Parathyroid adenoma (tissue), 2 donors: Measurements from ENCODE around the gene NPFFR2.

Experiments used
- H2AFZ ChIP-seq: fragments of 300-600 bp; sonication (generic); one replicate; pipeline ENCODE4 v1.7.0; 2017; ENCODE audit warnings: antibody characterized with exemption, mild to moderate bottlenecking
- H3K27ac ChIP-seq: fragments of 300-600 bp; sonication (generic); one replicate; pipeline ENCODE4 v1.7.0; 2017
- H3K27me3 ChIP-seq: fragments of 300-600 bp; sonication (generic); one replicate; pipeline ENCODE4 v1.7.0; 2017; ENCODE audit warnings: low read length; ENCODE audit not compliant: control insufficient read depth, insufficient read depth
- H3K36me3 ChIP-seq: fragments of 300-600 bp; sonication (generic); one replicate; pipeline ENCODE4 v1.7.0; 2017; ENCODE audit warnings: low read length; ENCODE audit not compliant: control insufficient read depth, insufficient read depth
- H3K4me1 ChIP-seq: fragments of 300-600 bp; sonication (generic); one replicate; pipeline ENCODE4 v1.7.0; 2017; ENCODE audit warnings: control low read depth
- H3K4me2 ChIP-seq: fragments of 300-600 bp; sonication (generic); one replicate; pipeline ENCODE4 v1.7.0; 2017; ENCODE audit warnings: low read length
- H3K4me3 ChIP-seq: fragments of 300-600 bp; sonication (generic); one replicate; pipeline ENCODE4 v1.7.0; 2017; ENCODE audit warnings: low read depth, low read length
- H3K79me2 ChIP-seq: fragments of 300-600 bp; sonication (generic); one replicate; pipeline ENCODE4 v1.7.0; 2017; ENCODE audit warnings: control low read depth
- H3K9ac ChIP-seq: fragments of 300-600 bp; sonication (generic); one replicate; pipeline ENCODE4 v1.7.0; 2017; ENCODE audit warnings: mild to moderate bottlenecking
- H3K9me3 ChIP-seq: fragments of 300-600 bp; sonication (generic); one replicate; pipeline ENCODE4 v1.7.0; 2017; ENCODE audit warnings: low read length; ENCODE audit not compliant: control insufficient read depth
- CTCF ChIP-seq: fragments of 300-600 bp; sonication (generic); IDR thresholded peaks from one replicate; pipeline ENCODE4 v1.7.0; 2017; ENCODE audit warnings: antibody characterized with exemption, mild to moderate bottlenecking
- donor health status: primary hyperparathyroidism.

The NPFFR2 gene

DNA sequence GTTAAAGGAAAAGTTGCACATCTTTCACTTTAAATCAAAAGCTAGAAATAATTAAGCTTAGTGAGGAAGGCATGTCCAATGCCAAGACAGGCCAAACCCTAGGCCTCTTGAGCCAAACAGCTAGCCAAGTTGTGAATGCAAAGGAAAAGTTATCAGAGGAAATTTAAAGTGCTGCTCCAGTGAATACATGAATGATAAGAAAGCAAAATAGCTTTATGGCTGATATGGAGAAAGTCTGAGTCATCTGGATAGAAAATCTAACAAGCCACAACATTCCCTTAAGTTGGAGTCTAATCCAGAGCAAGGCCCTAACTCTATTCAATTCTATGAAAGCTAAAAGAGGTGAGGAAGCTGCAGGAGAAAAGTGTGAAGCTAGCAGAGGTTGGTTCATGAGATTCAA is 23.8 kb downstream of the NPFFR2 start:
- no peaks in the 10 kb centered on the region for H3K4me1 ChIP-seq
- TF ChIP-seq CTCF: no peak
- H3K4me3 ChIP-seq: no peak overlapping the region
- no peak overlapping the region for H3K27ac ChIP-seq
- no peaks in the 10 kb centered on the region for H3K27me3 ChIP-seq
- no peak overlapping the region for H3K4me2 ChIP-seq
- no peak overlapping the region for H3K9ac ChIP-seq
- no peaks in the 10 kb centered on the region for H3K79me2 ChIP-seq
- no peak overlapping the region for H2AFZ ChIP-seq
- no peaks in the 10 kb centered on the region for H3K36me3 ChIP-seq
- no peaks in the 10 kb centered on the region for H3K9me3 ChIP-seq

- Histone ChIP-seq H3K27ac (no peak overlapping the region), H3K4me1 (no peaks in the 10 kb centered on the region), H3K9ac (no peak overlapping the region), H3K4me2 (no peak overlapping the region), H2AFZ (no peak overlapping the region), H3K27me3 (no peaks in the 10 kb centered on the region), H3K36me3 (no peaks in the 10 kb centered on the region), H3K4me3 (no peak overlapping the region), H3K79me2 (no peaks in the 10 kb centered on the region), H3K9me3 (no peaks in the 10 kb centered on the region)
- no peak for TF ChIP-seq CTCF
These were observed 31.9 kb downstream of the NPFFR2 start for GRCh38 chr4:72063726-72064125.

DNA sequence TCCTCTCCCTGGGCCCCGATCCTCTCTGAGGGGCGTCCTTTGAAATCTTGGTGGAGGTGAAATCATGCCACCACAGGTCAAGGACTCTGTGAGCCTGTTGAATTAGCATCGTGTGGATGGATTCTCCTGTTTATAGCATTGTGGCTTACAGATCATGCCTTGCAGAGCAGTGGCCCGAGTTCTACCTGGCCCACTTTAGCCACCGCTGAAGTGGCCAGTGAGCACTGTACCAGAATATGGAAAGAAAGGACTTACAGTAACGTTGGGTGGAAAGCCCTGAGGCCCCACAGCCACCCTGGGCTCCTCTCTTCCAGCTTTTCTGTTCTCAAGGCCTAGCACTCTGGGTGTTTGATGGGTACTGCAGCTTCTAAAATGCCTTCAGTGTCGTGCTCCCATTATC is 35.3 kb downstream of the NPFFR2 start:
- H3K4me1 ChIP-seq: no peaks in the 10 kb centered on the region
- no peak overlapping the region for H2AFZ ChIP-seq
- H3K9me3 ChIP-seq: no peaks in the 10 kb centered on the region
- no peaks in the 10 kb centered on the region for H3K36me3 ChIP-seq
- TF ChIP-seq CTCF: no peak
- H3K4me2 ChIP-seq: no peak overlapping the region
- H3K9ac ChIP-seq: no peak overlapping the region
- no peak overlapping the region for H3K27ac ChIP-seq
- no peaks in the 10 kb centered on the region for H3K79me2 ChIP-seq
- H3K4me3 ChIP-seq: no peak overlapping the region
- no peaks in the 10 kb centered on the region for H3K27me3 ChIP-seq

- Histone ChIP-seq H3K9me3 (no peaks in the 10 kb centered on the region), H3K79me2 (no peaks in the 10 kb centered on the region), H3K4me3 (no peak overlapping the region), H3K4me1 (no peaks in the 10 kb centered on the region), H3K4me2 (no peak overlapping the region), H3K9ac (no peak overlapping the region), H3K27me3 (no peaks in the 10 kb centered on the region), H3K36me3 (no peaks in the 10 kb centered on the region), H2AFZ (no peak overlapping the region), H3K27ac (no peak overlapping the region)
- TF ChIP-seq CTCF: no peak
These were observed 42.0 kb downstream of the NPFFR2 start for GRCh38 chr4:72073816-72074215.

DNA sequence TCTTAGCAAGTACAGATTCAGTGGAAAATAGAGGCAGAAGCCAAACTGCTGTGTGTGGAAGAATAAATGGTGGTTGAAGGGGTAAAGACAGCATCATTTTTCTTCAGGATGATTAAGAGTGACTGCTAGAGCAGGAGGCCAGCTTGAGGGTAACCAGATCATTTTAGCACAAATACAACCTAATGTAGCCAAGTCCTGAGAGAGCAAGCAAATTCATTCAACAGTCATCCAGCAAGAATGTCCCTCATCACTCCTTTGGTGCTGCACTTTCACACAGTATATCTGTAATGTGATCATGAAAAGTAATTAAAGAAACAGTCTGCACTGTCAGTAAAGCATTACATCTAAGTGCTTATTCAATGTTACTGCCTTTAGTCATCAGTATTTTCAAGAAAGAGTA is 44.8 kb downstream of the NPFFR2 start:
- no peaks in the 10 kb centered on the region for H3K4me1 ChIP-seq
- no peaks in the 10 kb centered on the region for H3K27me3 ChIP-seq
- H3K36me3 ChIP-seq: no peaks in the 10 kb centered on the region
- no peaks in the 10 kb centered on the region for H3K79me2 ChIP-seq
- no peak overlapping the region for H3K4me3 ChIP-seq
- no peaks in the 10 kb centered on the region for H3K9me3 ChIP-seq
- no peak overlapping the region for H3K9ac ChIP-seq
- no peak overlapping the region for H3K27ac ChIP-seq
- no peak overlapping the region for H2AFZ ChIP-seq
- H3K4me2 ChIP-seq: no peak overlapping the region
- no peak for TF ChIP-seq CTCF
